ENCODE data around the gene PDIA4. TPM values are rescaled to one million over a fixed set of nuclear protein-coding genes. Genes with fewer than 3 reads are reported as not detected.
"Not testable (repeated sequence)": the region's sequence is repeated elsewhere in the genome, so short reads cannot be mapped to it uniquely, and the experiment has no call there.

Gene PDIA4
- total RNA-seq, 1 experiment from 2014 or later, result 341 TPM

- Mint-ChIP-seq H3K4me1 (peaks cover 8% of the 10 kb centered on the region), H3K27me3 (ENCODE audit: low read depth) (no peaks in the 10 kb centered on the region), H3K27ac (peak overlapping the region; percentile 63; the same call in 1 of the 2 replicates), H3K36me3 (peaks cover 6% of the 10 kb centered on the region), H3K9me3 (no peaks in the 10 kb centered on the region), H3K4me3 (no peak overlapping the region)
- ChIA-PET POLR2A (no interaction called here), CTCF (no interaction called here)
- TF ChIP-seq, protein P1, sequence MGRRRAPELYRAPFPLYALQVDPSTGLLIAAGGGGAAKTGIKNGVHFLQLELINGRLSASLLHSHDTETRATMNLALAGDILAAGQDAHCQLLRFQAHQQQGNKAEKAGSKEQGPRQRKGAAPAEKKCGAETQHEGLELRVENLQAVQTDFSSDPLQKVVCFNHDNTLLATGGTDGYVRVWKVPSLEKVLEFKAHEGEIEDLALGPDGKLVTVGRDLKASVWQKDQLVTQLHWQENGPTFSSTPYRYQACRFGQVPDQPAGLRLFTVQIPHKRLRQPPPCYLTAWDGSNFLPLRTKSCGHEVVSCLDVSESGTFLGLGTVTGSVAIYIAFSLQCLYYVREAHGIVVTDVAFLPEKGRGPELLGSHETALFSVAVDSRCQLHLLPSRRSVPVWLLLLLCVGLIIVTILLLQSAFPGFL (CRISPR knock-in tag; IDR thresholded peaks at IDR 0.05; ENCODE audit: borderline replicate concordance), result no peak
- TF ChIP-seq, protein P2, sequence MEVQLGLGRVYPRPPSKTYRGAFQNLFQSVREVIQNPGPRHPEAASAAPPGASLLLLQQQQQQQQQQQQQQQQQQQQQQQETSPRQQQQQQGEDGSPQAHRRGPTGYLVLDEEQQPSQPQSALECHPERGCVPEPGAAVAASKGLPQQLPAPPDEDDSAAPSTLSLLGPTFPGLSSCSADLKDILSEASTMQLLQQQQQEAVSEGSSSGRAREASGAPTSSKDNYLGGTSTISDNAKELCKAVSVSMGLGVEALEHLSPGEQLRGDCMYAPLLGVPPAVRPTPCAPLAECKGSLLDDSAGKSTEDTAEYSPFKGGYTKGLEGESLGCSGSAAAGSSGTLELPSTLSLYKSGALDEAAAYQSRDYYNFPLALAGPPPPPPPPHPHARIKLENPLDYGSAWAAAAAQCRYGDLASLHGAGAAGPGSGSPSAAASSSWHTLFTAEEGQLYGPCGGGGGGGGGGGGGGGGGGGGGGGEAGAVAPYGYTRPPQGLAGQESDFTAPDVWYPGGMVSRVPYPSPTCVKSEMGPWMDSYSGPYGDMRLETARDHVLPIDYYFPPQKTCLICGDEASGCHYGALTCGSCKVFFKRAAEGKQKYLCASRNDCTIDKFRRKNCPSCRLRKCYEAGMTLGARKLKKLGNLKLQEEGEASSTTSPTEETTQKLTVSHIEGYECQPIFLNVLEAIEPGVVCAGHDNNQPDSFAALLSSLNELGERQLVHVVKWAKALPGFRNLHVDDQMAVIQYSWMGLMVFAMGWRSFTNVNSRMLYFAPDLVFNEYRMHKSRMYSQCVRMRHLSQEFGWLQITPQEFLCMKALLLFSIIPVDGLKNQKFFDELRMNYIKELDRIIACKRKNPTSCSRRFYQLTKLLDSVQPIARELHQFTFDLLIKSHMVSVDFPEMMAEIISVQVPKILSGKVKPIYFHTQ (CRISPR knock-in tag; IDR thresholded peaks at IDR 0.05), result no peak
- TF ChIP-seq TP53 (CRISPR knock-in tag; IDR thresholded peaks at IDR 0.05), result no peak
- no peak for TF ChIP-seq E2F5 (CRISPR knock-in tag; IDR thresholded peaks at IDR 0.05)
- no peak for TF ChIP-seq E2F1 (CRISPR knock-in tag; IDR thresholded peaks at IDR 0.05)
- TF ChIP-seq, protein P3, sequence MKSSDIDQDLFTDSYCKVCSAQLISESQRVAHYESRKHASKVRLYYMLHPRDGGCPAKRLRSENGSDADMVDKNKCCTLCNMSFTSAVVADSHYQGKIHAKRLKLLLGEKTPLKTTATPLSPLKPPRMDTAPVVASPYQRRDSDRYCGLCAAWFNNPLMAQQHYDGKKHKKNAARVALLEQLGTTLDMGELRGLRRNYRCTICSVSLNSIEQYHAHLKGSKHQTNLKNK (CRISPR knock-in tag; IDR thresholded peaks at IDR 0.05), result no peak
- TF ChIP-seq CREB1 (CRISPR knock-in tag; IDR thresholded peaks at IDR 0.05), result no peak
- TF ChIP-seq, protein P4, sequence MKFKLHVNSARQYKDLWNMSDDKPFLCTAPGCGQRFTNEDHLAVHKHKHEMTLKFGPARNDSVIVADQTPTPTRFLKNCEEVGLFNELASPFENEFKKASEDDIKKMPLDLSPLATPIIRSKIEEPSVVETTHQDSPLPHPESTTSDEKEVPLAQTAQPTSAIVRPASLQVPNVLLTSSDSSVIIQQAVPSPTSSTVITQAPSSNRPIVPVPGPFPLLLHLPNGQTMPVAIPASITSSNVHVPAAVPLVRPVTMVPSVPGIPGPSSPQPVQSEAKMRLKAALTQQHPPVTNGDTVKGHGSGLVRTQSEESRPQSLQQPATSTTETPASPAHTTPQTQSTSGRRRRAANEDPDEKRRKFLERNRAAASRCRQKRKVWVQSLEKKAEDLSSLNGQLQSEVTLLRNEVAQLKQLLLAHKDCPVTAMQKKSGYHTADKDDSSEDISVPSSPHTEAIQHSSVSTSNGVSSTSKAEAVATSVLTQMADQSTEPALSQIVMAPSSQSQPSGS (CRISPR knock-in tag; IDR thresholded peaks at IDR 0.05; ENCODE audit: borderline replicate concordance, low read depth), result no peak
- TF ChIP-seq ZNF121 (CRISPR knock-in tag; IDR thresholded peaks at IDR 0.05), result no peak
- no peak for TF ChIP-seq PRDM15 (CRISPR knock-in tag; IDR thresholded peaks at IDR 0.05)
- TF ChIP-seq TEAD1 (CRISPR knock-in tag; IDR thresholded peaks at IDR 0.05), result no peak
- TF ChIP-seq FOXP1 (CRISPR knock-in tag; IDR thresholded peaks at IDR 0.05; ENCODE audit: borderline replicate concordance), result no peak
- TF ChIP-seq USF2 (CRISPR knock-in tag; IDR thresholded peaks at IDR 0.05), result no peak
- TF ChIP-seq NFATC4 (CRISPR knock-in tag; IDR thresholded peaks at IDR 0.05), result no peak
- no peak for TF ChIP-seq NR1H2 (CRISPR knock-in tag; IDR thresholded peaks at IDR 0.05)
- TF ChIP-seq, protein P5, sequence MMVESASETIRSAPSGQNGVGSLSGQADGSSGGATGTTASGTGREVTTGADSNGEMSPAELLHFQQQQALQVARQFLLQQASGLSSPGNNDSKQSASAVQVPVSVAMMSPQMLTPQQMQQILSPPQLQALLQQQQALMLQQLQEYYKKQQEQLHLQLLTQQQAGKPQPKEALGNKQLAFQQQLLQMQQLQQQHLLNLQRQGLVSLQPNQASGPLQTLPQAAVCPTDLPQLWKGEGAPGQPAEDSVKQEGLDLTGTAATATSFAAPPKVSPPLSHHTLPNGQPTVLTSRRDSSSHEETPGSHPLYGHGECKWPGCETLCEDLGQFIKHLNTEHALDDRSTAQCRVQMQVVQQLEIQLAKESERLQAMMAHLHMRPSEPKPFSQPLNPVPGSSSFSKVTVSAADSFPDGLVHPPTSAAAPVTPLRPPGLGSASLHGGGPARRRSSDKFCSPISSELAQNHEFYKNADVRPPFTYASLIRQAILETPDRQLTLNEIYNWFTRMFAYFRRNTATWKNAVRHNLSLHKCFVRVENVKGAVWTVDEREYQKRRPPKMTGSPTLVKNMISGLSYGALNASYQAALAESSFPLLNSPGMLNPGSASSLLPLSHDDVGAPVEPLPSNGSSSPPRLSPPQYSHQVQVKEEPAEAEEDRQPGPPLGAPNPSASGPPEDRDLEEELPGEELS (CRISPR knock-in tag; IDR thresholded peaks at IDR 0.05), result no peak
- TF ChIP-seq ZNF671 (CRISPR knock-in tag; IDR thresholded peaks at IDR 0.05), result no peak
- TF ChIP-seq OVOL2 (CRISPR knock-in tag; IDR thresholded peaks at IDR 0.05; ENCODE audit: borderline replicate concordance), result no peak
- no peak for TF ChIP-seq ZNF423 (CRISPR knock-in tag; IDR thresholded peaks at IDR 0.05)
- TF ChIP-seq SMAD4 (CRISPR knock-in tag; IDR thresholded peaks at IDR 0.05), result no peak
- ATAC-seq (no peak), DNase-seq (ENCODE audit: low spot score) (no peak)
Observed at GRCh38 chr7:149063476-149063875, 35.2 kb upstream of the PDIA4 start.

DNA sequence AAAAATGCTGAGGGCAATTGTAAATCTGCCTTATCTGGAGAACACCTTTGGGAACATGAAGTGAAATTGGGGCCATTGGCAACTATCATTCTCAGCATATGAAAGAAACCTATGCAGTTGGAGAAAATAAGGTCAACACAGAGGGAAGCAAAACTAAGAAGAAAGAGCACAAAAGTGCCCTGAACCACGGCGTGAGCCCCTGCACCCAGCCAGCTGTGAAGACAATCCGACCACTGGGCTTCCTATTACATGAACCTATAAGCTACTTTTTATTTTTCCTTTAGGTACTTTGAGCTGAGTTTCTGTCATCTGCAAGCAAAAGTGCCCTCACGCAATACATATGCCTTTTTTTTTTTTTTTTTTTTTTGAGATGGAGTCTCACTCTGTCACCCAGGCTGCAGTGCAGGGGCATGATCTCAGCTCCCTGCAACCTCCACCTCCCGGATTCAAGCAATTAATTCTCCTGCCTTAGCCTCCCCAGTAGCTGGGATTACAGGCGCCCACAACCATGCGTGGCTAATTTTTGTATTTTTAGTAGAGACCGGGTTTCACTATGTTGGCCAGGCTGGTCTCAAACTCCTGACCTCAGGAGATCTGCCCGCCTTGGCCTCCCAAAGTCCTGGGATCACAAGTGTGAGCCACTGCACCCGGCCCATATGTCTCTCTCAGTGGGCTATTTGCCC, 34.1 kb upstream of the PDIA4 start:
- peak overlapping the region; percentile 15; the same call in 1 of the 2 replicates for H3K27ac Mint-ChIP-seq
- H3K4me3 Mint-ChIP-seq; DNase-seq (ENCODE audit: low spot score); H3K27me3 Mint-ChIP-seq (ENCODE audit: low read depth); H3K4me1 Mint-ChIP-seq; H3K36me3 Mint-ChIP-seq; H3K9me3 Mint-ChIP-seq; POLR2A ChIA-PET; ATAC-seq: not testable (repeated sequence)
- CTCF ChIA-PET, result interaction anchor here (0.6 to 3.3 kb wide), 2 partner anchors 9 to 174 kb away, joined by 3 to 15 read pairs; no protein-coding TSS in a partner anchor
